HG02798 (cell line): ENCODE measurements around the gene STAC2.
"Not testable (repeated sequence)": the region's sequence is repeated elsewhere in the genome, so short reads cannot be mapped to it uniquely, and the experiment has no call there.

Experiments used
- ATAC-seq: cut with Tn5 transposase; IDR thresholded peaks from one replicate; pipeline ENCODE4 v1.9.1; 2021; ENCODE audit warnings: mild to moderate bottlenecking; ENCODE audit not compliant: unreplicated experiment, poor library complexity

Gene STAC2

GRCh38 chr17:39193346-39193745 lies 32.4 kb downstream of the STAC2 start:
- ATAC-seq = no peak

GRCh38 chr17:39192901-39193300 lies 32.8 kb downstream of the STAC2 start:
- no peak for ATAC-seq

GRCh38 chr17:39191750-39192510 lies 33.8 kb downstream of the STAC2 start:
- ATAC-seq = no peak

- no peak for ATAC-seq
Observed at GRCh38 chr17:39187152-39187830, 38.5 kb downstream of the STAC2 start.

- no peak for ATAC-seq
Observed at GRCh38 chr17:39186481-39187002, 39.2 kb downstream of the STAC2 start.

- ATAC-seq = no peak
Observed at GRCh38 chr17:39183720-39184119, 42.0 kb downstream of the STAC2 start.

GRCh38 chr17:39183045-39183444 lies 42.7 kb downstream of the STAC2 start:
- ATAC-seq = no peak

- ATAC-seq = no peak
Observed at GRCh38 chr17:39181303-39181702, 44.4 kb downstream of the STAC2 start.

- no peak for ATAC-seq
Observed at GRCh38 chr17:39178536-39178935, 47.2 kb downstream of the STAC2 start.

- no peak for ATAC-seq
Observed at GRCh38 chr17:39177256-39177655, 48.5 kb downstream of the STAC2 start.

GRCh38 chr17:39175695-39176093 lies 50.1 kb downstream of the STAC2 start:
- no peak for ATAC-seq

GRCh38 chr17:39174920-39175694 lies 50.6 kb downstream of the STAC2 start:
- no peak for ATAC-seq

- no peak for ATAC-seq
Observed at GRCh38 chr17:39173526-39174274, 52.0 kb downstream of the STAC2 start.

- ATAC-seq = no peak
Observed at GRCh38 chr17:39173080-39173479, 52.7 kb downstream of the STAC2 start.

- no peak for ATAC-seq
Observed at GRCh38 chr17:39171933-39172332, 53.8 kb downstream of the STAC2 start.

- ATAC-seq = no peak
Observed at GRCh38 chr17:39170558-39170957, 55.2 kb downstream of the STAC2 start.

GRCh38 chr17:39170109-39170508 lies 55.6 kb downstream of the STAC2 start:
- no peak for ATAC-seq

- no peak for ATAC-seq
Observed at GRCh38 chr17:39169518-39169917, 56.2 kb downstream of the STAC2 start.

GRCh38 chr17:39169101-39169500 lies 56.6 kb downstream of the STAC2 start:
- ATAC-seq = no peak

GRCh38 chr17:39168503-39168902 lies 57.2 kb downstream of the STAC2 start:
- ATAC-seq = not testable (repeated sequence)
